Muscle of arm (tissue), 12 donors: ENCODE results near the gene GINS1. TPM values are rescaled to one million over a fixed set of nuclear protein-coding genes. Genes with fewer than 3 reads are reported as not detected.

Experiments used
- DNase-seq: peaks from one replicate; pipeline ENCODE4 v3.0.0-alpha.2; 2013
- polyA plus RNA-seq, 12 donors: library from polyadenylated mRNA; unstranded; fragments of 120-200 nt; gene quantifications; one replicate each; pipeline ENCODE4 v1.2.1, GENCODE V29; 2013; ENCODE audit not compliant: insufficient read length in 12 of 12

GINS1 gene
- polyA plus RNA-seq, 12 donors: 4.5 to 11.3 (median 8.7) TPM; not detected in 1

DNA sequence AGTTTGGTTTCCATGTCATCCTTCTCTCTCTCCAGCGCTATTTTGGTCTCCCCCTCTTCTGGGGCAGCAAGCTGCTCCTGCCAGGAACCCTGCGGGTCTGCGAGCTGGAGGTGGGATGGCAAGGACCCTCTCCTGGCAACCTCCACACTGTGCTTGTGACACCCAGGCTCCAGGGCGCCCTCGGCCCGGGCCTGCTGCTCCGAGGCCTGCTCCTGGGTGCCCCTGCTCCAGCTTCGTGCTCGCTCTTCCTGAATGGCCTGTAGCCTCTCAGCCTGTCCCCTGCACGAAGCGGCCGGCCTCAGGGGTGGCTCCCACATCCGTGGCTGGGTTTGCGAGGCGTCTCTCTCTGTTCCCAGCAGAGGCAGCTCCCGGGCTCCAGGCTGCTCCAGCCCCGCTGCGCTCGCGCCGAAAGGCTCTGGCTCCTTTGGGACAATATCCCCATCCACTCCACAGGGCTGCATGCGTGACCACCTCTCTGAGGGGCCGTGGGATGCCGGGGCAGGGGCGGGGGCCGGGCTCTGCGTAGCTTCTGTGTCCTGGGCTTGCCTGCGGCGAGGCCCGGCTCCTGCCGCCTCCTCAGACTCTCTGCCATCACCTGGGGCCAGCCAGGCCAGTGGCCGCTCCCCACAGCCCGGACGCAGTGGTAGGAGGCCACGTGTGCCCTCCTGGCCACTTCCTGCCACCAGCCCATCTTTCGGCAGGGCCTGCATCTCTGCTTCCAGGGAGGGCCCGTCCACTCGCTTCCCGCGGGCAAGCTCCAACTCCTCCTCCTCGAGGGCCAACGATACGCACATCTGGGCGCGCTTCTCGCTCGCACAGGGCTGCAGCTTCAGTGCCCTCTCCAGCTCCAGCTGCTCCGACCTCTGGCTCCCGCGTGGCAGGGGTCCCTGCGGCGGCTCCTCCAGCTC, 68.9 kb downstream of the GINS1 start:
- no peak for DNase-seq

DNA sequence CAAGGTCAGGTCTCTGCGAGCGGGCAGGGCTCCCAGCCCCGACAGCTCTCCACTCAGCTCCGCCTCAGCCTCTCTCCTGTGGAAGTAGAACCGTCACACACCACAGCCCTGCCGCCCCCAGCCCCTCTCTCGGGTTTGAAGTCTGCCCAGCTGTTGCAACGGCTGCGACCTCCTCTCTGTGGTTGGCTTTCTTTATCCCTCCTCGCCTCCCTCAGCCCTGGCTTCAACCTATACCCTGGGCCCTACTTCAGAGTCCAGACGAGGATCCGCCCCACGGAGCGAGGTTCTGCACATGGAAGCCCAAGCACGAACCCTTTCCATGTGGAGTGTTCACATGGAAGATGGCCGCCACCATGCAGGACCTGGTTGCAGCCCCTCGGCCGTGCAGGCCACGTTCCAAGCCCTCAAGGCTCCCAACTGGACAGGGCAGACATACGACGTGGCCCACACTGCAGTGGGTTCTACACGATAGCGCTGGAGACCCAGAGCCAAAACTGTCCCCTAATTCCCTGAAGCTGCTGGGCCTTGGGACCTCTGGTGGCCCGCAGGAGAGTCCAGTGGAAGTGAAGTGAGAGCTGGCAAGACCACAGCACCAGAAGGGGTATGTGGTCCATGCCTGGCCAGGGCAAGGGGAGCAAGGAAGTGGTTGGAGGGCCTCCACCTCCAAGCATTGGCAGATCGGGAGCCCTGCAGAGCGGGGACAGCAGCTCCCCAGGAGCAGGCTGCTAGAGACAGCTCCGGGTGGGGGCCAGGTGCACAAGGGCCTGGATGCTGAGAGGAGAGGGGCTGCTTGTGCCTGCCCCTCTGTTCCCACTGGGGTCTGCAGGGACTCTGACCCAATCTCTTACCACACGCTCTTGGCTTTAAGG, 69.8 kb downstream of the GINS1 start:
- DNase-seq: no peak

DNA sequence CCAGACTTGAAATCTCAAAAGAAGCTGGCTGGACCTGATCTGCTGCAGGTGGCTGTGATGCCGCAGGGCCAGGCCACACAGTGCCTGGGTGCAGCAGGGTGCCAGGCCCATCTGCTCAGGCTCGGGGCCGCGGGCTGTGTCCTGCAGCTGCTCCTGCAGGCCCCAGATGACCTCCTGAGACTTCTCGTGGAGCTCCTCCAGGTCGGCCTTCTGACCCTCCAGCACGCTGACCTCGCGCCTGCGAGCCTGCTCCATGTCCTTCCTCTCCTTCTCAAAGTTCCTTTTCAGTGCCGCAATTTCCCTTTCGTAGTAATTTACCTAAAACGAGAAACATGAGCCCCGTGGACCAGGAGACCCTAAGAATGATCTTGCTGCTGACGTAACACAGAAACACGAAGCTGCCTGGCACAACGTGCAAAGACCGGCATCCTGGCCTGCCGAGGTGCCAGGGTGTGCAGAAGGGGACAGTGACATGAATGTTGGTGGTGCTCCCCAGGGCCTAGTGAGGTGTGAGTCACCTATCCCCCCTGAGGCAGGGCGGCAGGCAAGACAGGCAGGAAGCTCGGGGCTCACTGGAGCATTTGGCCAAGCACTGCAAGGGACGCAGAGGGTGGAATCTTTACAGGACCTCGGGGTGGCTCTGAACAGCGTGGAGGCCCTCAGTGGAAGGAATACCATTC, 71.6 kb downstream of the GINS1 start:
- DNase-seq: no peak

DNA sequence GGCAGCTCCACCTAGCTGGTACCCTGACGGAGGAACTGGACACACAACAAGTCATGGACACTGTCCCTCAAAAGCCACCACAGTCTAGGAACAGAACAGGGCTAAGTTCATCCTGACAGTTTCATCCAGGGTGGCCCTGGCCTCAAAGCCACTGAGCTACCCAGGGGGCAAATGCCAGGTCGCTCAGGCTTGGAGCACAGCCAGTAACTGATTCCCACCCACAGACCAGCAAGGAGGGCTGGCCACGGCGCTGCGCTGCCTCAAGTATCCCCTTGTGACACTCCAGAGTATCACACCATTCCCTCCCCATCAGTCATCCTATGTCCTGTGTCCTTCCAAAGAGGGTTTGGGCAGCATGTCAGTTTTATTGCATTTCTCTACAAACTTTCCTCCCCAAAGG, 72.2 kb downstream of the GINS1 start:
- DNase-seq: no peak

DNA sequence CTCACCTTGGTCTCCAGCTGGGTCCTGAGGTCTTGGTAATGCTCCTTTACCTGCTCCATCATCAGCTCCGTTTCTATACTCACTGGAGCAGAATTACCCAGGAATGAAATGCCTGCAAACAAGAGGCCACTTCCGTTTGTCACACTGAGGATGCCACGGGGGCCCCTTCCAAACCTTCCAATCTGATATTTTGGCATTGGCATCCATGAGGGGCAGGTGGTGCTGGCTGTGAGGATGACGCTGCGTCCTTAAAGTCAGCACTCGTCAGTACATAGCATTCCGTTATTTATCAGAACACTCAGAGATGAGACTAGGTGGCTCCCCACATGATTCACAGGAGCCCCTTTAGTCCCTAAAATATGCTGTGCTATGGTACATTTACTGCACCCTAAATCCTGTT, 72.7 kb downstream of the GINS1 start:
- DNase-seq: no peak

DNA sequence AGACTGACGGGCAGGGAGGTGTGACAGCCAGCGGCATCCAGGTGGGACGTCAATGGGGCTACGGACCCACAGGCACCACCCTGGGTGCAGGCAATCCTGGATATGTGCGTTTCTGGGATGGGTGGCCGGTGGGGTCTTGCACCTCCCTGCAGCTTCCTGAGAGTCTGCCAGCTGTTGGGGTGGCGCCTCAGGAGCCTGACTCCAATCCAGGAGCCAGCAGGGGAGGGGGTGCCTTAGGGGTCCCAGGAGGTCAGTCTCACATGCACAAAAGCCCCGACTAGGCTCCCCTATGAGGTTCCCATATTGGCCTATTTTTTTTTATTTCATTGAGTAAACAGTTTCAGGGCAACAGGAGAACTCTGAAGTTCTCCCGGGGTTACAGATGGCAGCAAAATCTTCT, 73.3 kb downstream of the GINS1 start:
- DNase-seq: no peak

DNA sequence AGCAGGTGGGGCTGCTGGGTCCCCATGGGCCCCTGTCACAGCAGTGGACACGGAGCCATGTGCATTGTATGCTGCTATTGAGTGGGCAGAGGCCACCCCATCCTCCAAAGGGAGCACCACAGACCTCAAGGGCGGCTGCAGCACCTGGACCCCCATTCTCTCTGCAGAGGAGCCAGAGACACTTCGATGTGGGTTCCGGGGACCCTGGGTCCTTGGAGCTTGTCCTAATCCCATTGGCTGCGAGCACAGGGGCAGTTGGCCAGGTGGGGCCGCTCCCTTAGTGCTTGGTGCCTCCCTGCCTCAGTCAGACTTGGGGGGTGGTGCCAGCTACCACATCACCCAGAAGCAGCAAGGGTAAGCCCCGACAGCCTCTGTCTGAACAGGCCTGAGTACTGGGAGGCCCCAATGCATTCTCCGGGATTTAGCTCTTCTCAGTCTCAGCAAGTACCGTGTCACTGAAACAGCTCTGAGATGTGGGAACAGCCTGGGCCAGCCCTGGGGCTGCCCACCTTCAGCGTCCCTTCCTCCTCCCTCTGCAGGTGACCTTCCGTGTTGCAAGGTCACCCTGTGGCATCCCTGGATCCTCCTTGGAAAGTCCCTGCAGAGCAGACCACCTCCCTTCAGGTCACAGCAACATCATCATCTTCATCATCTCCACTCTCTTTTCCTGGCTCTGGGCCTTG, 73.9 kb downstream of the GINS1 start:
- no peak for DNase-seq

DNA sequence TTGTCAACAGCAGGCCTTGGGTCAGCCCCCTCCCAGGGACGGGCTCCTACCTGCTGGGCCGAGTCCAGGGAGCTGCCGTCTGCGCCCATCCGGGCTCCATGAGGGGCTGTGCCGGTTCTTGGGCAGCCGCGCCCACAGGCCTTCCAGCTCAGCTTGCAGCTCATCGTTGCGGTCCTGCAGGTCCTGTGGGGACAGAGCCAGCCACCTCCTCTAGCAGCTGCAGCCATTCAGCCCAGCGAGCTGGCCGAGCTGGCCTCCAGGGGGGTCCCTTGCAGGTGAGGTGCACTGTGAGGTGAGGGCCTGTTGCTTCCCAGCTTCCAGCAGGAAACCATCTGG, 74.4 kb downstream of the GINS1 start:
- DNase-seq: no peak

DNA sequence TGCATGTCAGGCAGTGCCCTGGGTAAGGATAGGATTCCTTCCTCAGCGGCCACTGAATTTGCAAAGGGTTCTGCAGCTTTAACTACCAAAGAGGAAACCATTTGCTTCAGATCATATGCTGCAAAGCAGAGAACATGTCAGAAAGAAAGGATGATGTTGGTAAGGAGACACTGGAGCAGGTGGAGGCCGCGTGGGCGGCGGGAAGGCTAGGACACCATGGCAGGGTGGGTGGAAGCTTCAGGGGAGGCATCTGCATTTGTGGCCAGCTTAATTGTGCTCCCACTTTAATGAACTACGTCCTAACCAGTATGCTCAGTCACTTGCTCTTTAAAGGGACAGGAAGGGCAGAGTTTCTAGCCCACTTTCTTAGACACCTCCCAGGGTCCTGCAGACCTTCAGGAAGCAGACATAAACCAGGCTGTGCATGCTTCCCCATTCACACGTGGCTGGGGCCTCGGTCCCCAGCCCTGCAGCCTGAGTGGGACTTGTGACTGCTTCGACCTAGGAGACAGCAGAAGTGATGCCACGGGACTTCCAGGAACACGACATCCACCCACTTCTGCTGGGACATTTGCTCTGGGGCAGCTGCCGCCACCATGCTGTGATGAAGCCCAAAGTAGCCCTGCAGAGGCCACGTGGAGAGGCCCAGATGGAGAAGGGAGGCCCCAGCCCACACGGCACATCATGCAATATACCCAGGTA, 76.1 kb downstream of the GINS1 start:
- DNase-seq: no peak

DNA sequence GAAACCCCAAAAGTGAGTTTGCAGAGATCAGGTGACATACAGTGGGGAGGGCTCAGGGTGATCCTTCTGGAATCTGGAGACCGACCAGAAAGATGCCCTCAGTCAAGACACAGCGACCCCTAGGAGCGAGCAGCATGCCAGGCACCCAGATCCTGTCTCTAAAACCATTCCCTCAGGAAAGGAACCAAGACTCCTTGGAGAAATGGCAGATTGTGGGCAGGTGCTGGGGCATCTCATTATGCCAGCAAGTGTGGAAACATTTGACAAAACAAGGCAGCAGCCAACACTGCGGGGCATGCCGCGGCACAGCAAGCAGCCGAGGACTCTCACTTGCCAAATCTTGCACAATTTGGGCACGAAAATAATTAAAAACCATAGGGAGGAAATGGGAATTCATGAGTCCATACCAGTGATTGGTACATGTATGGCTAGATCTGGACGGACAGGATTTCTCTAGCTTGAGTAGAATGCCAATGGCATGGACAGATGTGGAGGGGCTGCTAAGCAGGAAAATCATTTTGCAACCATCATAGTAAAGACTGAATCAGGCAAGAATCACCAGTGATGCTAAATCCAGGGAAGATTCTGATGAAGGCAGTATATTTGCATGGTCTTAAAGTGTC, 76.9 kb downstream of the GINS1 start:
- DNase-seq: no peak

DNA sequence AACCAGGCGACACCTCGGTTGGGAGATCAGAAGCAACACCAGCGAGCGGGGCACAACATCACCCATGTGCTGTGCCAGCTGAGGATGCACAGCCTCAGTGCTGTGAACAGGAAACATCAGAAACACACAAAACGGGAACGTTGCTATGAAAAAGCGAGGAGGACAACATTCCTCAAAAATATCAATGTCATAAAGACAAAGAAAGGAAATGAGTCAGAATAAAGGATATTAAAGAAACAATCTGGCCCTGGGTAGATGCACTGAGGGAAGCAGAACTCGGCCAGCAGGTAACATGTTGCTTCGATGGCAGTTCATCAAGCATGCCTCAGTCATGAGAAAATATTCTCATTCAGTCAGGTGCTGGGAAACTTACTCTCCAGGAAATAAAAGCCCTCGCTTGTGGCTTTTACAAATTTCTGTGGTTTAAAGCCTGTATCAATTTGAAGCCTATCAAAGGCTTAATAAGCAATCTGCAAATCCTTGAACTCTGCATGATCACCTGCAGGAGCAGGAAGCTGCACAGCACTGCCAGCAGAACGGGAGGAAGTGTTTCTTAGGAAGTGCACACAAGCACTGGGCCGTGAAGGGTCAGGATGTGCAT, 77.5 kb downstream of the GINS1 start:
- no peak for DNase-seq

DNA sequence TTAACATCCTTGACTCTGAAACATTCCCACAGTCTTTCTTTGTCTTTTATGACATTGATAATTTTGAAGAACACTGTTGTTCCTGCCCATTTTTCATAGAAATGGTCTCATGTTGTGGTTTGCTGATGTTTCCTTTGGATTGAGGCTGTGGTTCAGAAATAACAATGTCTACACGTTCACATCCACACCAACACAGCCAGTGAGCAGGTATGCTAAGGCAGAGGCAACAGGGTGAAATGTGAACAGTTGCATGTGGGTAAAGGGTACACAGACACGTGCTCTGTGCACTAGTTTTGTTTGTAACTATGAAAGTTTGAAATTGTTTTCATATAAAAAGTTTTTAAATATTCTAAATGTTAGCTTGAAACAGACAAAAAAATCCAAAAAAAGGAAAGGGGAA, 78.4 kb downstream of the GINS1 start:
- no peak for DNase-seq

DNA sequence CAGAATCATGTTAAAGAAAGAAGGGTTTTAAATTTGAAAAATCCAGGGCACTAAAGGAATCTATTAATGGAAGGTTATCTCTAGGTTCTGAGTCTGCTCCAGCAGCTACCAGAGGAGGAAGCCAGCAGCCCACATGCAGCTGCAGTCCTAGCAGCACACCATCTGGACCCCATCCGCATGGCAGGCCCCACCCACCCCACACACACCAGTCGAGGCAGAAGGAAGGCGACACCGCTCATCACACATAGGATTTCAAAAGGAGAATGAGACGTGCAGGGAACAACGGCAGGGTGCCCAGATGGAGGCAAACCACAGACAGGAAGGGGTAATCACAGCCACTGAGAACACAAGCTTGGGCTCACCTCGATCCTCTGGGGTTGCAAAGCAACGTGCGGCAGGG, 78.9 kb downstream of the GINS1 start:
- DNase-seq: no peak

DNA sequence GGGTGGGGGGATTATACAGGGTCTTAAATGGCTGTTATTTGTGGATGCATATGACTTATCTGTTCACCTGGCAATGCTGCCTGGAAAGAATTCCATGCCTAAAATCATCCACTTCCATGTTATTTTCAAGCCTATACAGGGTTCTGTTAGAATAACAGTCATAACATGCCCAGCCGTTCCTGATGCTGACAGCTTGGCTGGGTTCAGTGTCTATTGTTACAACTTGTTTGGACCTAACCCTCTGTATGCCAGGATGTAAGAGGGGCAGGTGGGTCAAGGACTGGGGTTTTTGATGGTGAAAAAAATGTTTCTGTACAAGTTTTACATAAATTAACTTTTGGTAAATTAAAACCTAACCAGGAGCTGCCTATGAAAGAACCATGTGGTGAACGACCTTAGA, 79.8 kb downstream of the GINS1 start:
- no peak for DNase-seq

DNA sequence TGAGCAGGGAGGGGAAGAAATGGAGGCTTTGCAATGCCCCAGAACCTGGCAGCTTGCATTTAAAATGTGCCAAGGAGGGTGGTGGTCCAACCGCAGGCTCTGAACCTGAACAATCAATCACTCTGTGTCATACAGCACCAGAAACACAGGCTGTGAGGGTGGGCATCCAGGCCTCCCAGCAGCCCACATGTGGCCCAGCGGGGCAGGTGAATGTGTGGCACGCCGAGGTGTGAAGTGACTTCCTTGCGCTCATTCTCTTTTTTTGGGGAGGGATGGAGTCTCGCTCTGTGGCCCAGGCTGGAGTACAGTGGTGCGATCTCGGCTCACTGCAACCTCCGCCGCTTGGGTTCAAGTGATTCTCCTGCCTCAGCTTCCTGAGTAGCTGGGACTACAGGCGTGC, 80.5 kb downstream of the GINS1 start:
- DNase-seq: no peak

DNA sequence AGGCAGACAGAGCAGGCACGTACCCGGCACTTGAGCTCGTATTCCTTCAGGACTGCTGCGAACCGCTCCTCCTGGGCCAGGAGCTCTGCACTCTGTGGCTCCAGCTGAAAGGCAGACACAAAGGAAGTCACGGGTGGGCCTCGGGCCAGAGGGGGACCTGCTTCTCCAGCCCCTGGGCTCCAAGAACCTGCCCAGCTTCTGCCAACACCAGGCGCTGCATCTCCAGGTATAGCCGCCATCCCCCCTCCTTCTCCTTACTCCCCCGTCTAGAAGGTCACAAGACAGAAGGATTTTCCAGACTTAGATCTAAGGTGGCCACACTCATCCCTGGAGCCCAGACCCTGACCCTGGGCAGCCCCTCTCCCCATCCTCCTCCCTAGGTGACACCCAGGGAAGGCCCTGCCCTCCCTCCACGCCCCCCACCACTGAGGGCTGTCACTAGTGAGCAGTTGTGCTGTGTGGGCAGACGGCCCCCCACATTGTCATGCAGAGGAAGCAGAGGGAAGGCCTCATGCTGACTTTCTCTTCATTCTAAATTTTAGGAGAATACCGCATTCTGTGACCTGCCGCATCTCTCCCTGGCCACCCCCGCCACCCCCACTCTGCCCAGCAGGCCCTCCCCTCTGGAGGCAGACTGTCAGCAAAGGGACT, 81.9 kb downstream of the GINS1 start:
- DNase-seq: no peak

DNA sequence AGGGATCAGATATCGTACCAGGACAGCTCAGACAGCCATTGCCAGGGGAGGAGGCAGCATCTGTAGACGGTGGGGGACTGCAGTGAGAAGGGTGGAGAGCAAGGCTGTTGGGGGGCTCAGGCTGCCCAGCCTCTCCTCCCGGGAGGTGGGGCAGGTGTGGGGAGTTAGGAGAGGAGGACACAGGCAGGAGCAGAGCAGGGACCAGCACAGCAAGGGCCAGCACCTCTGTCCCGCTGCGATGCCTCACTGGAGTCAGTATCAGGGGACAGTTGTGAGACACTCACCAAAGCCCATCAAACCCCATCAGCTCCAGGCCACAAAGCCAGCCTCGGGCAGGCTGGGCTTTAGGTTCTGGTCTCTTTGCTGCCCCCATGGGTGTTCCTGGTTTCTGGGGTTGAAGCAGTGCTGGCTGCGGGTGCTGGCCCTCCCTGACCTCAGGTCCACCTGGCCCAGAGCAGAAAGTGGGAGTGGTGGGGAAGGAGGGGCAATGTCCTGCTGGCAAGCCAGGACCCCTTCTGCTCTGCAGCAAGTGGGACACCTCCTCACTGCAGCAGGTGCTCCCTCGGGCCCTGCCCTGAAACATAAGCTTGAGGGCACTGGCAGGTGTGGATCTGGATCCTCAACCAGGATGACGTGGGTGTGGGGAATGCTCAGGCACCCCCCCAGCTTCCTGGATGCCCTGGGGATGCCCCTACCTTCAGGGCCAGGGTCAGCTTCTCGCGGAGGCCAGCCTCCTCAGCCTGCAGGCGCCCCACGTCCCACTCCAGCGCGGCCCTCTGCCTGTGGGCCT, 83.4 kb downstream of the GINS1 start:
- no peak for DNase-seq

DNA sequence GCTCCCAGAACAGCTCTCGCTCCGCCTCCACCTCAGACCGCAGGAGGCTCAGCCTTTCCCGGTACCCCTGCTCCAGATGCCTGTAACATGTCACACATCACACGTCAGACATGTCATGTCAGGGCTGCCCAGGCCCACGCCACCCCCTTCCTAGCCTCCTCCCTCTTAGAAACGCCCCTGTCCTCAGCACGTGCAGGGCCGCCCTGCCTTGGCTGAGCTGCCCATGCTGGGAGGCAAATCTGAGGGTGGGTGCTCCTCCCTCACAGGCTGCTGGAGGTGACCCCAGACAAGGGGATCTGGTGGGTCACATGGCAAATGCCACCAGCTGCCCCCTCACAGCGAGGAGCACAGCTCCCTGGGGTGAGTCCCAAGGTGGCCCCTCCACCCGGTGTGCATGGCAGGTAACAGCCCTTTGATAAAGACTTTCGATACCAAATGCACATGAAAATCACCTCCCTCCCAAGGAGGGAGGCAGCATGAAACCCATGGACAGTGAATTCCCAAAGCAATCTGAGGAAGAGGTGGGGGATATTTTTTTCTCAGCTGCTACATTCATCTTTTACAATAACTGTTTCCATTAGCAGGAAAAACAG, 84.1 kb downstream of the GINS1 start:
- DNase-seq: no peak

DNA sequence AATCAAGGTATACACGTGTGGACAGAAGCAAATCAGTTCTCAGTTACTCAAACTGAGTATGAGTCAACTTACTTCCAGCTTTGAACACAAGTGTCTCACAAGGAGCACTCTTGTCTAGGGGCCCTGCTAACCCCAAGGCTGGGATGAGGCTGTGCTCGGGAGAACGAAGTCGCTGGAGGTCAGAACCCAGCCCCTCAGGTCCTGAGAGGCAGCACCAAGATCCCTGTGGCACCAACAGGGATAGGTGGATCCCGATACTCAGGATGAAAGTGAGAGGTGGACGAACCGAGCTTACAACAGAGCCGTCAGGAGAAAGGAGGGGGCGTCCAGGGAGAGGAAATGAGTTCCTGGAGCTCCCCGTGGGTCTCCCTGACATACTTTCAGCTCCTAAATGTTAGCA, 85.7 kb downstream of the GINS1 start:
- DNase-seq: no peak
